8988T (cell line): ENCODE results near the gene MAN1A1.

Experiments
- DNase-seq: peaks from one replicate; pipeline ENCODE4 v3.0.0; 2011

Gene MAN1A1

GRCh38 chr6:119345114-119345513, 4.4 kb downstream of the MAN1A1 start:
- no peak for DNase-seq

DNA sequence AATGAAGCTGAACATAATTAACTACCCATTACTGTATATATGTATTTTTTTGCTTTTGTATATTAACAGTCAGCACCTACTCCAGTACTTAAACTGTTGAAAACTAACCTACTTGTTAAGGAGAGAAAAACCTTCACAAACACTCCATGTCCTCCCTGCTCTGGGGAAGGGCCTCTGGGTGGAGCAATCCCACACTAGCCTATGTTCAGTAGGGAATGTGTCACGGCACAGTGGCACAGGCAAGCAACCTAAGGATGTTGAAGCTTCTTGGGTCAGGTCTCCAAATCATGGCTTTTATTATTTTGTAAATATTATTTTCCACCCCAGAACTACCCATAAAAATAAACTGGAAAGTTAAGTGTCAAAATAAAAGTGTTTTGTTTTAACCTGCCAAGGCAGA, 5.3 kb downstream of the MAN1A1 start:
- no peak for DNase-seq

DNA sequence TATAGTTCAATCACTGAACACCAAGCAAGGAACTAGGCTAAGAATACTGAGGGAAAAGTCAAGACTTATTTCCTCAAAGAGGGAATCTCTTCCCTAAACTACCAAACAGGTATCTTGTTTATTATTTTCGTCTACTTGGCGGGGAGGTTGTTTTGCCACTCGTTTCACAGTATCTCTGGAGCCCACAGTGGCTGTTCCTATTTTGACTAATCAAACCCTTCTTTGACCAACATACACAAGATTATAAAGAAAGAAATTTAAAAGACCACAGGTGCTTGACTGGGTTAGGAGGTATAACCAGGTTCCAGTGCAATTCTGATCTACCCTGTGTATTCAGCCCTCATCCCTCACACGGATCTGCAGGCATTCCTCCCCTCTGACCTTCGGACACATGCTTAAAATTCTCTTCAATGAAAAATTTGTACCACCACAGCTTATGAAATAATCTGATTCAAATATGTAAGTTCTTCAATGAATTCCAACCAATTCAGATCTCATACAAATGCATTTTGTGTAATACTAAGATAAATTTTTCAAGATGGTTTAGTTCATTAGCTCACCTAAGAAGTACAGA, 5.9 kb downstream of the MAN1A1 start:
- no peak for DNase-seq

DNA sequence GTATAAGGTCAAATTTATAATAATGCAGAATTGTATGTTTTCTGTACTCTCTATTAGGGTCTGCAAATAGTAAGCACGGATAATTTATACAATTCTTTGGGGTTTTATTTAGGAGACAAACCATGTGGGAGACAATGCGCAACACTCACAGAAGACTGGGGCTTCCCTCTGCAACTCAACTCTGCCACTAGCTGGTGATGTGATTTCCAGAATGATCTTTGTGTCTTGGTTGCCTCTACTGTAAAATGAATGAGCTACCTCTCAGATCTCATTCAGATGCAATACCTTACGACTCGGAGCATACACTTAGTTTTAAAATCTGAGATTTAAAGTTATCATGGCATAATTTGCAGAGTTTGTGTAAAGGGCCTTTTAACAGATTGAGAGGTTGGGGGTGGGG, 6.4 kb downstream of the MAN1A1 start:
- no peak for DNase-seq

GRCh38 chr6:119342430-119342829, 7.1 kb downstream of the MAN1A1 start:
- DNase-seq = no peak

DNA sequence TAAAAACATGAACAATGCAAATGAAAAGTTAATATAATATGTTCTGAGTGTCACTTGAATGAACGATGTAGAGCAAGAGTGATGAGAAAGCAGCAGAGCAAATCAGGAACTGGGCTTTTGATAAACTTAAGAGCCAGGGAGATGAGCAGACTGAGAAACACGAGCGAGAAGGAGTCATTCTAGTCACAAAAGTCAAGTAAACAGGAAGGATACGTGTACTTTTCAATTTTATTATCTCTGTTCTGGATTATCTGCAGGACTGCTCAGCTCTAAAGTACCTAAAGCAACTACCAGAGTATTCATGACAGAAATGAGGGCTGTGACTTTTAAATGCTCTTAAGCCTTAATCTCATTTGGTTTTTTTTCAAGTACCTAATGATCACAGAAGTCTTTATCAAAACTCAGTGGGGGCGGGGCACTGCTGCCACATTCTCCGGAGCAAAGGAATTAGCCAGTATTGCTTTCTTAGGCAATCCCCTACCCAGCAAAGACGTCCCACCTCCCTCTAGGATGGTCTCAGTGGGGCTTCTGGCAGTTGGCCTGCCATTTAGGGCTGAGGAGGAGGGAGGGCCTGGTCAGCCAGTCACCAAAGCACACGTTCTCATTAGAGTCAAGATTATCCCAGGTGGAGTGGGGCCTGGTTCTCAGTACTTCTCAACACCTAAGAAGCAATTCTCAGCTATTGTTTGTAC, 8.6 kb downstream of the MAN1A1 start:
- no peak for DNase-seq

GRCh38 chr6:119339941-119340456, 9.6 kb downstream of the MAN1A1 start:
- no peak for DNase-seq

DNA sequence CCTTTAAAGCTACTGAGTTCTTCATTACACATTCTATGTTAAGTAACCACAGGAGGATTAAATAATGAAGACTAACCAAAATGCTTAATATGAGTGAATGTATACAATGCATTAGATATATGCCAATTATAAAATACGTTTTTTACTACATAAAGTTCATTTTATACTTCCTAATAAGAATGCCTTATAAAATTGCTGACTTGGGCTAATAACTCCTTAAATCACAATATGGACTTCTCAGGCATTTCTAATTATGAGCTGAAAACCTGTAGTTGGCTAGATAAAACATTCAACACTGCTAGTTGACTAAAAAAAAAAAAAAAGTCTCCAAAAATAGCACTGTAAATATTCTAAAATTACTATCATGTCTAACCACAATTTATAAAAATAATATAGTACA, 11.8 kb downstream of the MAN1A1 start:
- no peak for DNase-seq

DNA sequence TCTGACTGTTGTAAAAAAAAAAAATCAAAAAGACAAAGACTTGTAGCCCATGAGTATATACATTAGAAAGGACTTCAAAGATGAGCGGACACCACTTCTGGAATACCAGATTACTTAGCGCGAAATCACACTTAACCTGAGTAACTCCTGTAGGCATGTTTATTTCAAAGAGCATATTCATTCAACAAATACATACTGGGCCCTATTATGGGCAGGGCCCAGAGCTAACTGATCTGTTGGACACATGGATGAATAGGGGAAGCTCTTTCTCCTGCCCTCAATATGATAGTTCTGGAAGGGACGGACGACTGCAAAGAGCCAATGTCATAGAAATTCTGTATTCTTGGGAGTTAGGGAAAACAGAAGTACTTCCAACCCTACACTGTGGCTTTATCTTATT, 12.3 kb downstream of the MAN1A1 start:
- DNase-seq = no peak

DNA sequence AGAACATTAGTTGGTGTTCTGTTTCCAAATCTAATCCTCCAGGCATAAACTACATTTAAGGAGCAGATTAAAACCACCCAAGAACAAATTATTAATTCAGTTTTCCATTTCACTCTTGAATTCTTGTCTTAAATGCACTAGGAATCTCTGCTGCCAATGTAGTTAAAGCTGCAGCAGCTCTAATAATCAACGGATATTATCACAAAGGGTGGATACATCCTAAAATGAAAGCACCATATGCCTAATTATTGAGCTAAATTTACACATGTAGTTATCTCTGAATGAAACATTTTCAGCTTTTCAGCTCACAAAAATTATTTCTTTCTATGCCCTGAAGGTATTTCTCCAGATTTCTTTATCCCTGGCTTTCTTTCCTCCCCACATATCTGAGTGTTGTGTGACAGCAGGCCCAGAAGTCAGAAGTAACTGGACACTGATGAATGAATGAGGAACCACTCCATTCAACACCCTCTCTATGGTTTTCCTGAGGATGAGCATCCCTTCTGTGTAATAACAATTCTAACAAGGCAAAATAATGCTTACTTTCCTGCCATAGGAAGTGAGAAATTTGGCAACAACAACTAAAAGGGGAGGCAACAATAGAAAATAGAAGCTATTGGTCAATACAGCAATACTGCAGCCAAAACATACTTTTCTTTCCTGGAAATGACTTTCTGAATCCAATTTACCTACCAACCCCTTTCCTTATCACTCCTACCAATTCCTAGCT, 14.9 kb downstream of the MAN1A1 start:
- DNase-seq = no peak

DNA sequence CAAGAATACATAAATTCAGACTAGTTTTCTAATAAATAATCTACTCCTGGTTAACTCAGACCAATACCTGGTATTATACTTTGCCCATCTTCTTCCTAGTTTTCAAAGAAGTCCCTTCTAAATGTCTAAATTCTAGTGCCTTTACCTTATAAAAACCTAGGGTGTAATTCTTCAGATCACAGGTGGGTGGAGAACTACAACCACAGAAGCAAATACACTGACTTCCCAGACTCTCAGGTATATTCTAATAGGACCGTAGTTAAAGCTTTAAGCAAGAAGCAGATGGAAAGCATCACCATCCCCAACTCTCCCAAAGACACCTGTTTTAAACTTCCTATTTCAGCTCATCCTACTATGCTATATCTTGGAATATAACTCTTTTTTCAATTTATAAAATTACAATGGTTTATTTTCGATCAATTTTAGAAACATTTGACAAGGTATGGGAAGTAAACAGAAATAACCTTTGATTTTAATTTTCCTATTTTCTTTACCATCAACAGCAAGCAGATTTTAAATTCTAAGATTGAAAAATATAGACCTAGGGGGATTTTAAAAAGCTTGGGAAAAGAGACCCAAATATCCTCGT, 15.8 kb downstream of the MAN1A1 start:
- DNase-seq = no peak

- DNase-seq = no peak
These were observed 16.4 kb downstream of the MAN1A1 start for GRCh38 chr6:119333063-119333609.

GRCh38 chr6:119331663-119332286, 17.8 kb downstream of the MAN1A1 start:
- no peak for DNase-seq

DNA sequence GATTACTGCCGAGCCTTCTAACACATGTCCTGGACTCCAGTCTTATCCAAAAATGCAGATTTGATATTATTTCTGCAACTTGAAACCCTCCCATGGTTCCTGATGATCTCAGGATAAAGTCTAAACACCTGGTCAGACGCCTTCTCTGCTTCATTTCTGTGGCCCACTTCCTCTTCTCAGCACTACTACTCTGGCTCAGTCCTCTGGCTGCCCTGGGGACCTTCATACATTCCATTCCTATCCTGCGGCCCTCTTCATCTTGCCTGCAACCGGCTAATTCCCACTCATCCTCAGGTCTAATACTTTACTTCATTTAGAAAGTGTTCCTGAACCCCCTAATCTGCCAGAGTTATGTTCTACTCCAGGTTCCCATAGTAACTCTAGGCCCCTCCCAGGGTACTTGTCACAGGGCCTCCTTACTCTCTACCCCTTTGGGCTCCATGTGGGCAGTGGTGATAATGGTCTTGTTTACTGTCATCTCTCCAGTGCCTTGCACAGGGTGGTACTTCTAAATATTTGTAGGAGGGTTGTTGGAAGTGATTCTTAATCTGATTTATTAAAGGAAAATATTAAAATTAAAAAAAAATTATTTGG, 18.9 kb downstream of the MAN1A1 start:
- DNase-seq = no peak

- no peak for DNase-seq
These were observed 19.8 kb downstream of the MAN1A1 start for GRCh38 chr6:119329794-119330180.

DNA sequence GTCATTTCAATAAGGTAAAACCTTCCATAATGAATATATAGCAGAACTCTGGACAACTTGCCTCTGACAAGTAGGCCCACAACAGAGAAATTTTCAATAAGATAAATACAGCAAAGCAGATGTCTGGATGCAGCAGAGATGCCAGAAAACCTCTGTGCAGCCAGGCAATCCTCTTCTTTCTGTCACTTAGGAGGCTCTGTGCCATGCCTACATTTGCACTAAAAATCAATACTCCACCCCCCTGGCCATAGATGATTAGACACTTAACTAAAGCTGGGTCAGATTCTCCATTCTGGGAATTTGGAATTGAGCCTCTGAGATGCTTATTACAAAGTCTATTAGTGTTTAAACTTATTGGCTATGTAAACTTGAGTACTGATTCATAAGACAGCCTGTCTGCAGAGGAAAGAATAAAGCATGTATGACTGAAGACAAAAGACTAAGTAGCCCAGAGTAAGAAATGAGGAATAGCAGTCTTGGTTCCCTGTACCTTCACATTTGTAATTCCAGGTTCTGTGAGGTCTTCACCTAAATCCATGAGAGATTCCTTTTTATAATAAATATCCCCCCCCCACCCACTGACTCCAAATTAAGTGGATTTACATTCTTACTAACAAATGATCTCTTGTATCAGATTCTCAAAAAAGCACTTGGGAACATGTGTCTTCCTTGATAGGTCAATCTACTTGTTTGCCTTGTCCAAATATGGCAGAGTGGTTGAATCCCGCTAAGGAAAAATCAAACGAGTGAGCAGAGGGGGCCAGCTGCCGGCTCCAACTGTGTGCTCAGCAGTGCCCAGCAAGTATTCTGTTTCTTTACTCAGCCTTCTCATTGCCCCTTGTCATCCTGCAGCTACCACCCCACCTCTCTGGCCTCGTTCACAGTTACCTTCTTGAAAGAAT, 20.4 kb downstream of the MAN1A1 start:
- DNase-seq = no peak

DNA sequence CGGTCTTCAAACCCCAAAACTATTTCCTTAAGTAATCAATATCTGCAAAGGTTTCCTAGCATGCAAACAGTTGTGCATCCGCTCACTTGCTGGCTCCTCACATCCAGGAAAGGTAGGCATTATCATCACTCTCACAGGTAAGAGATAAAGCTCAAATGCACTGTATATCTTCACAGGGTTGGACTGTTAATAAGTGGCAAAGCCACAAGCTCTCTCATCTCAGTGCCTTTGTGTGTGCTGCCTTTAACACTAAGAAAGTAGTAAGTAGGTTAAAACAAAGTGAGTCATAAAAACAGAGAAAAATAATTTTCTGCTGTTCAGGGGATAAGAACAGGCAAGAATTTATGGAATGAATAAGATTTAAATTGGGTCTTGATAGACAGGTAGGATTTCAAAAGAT, 21.3 kb downstream of the MAN1A1 start:
- DNase-seq = no peak

DNA sequence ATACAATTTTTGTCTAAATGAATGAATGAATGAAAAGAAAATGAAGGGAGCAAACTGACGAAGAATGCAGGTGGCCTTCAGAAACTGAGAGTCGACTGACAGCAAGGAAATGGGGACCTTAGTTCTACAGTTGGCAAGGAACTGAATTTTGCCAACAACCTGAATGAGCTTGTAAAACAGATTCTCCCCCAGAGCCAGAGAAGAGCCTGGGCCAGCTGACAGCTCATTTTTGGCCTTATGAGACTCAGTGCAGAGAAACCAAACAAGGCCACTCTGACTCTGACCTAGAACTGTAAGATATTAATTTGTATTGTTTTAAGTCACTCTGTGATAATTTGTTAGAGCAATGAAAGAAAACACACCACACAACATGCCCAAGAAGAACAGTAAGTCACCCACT, 21.8 kb downstream of the MAN1A1 start:
- no peak for DNase-seq

DNA sequence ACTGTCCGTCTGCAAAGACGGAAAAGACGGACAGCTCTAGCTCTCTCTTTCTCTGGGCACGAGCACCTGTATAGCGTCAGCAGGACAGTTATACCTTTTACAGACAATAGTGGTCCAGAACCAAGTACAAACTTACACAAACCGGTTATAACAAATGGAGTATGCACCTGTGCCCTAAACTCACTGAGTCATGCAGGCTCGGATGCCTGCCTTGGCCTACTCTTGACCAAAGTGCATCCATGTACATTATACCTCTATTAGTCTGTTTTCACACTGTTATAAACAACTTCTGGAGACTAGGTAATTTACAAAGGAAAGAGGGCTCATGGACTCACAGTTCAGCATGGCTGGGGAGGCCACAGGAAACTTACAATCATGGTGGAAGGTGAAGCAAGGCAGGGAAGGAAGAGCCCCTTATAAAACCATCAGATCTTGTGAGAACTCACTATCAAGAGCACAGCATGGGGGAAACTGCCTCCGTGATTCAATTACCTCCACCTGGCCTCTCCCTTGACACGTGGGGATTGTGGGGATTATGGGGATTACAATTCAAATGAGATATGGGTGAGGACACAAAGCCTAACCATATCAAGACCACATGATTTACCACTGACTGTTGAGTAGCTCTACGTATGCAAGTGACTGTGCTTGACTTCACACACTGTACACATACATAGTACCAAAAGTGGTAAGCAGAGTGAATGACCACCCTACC, 23.1 kb downstream of the MAN1A1 start:
- DNase-seq = no peak

GRCh38 chr6:119325559-119326265, 23.8 kb downstream of the MAN1A1 start:
- no peak for DNase-seq
